ENCODE measurements around the gene TEAD4.

GRCh38 chr12:2958432-2959191, 585 bp upstream of the TEAD4 start:
- TF ChIP-seq CTCF (IDR thresholded peaks at IDR 0.05; ENCODE audit: poor library complexity) (no peak), EZH2 (IDR thresholded peaks at IDR 0.05; ENCODE audit: borderline replicate concordance) (no peak)

Data from hepatocyte (in vitro differentiated cells).